Heart left ventricle (tissue), 16 donors: Measurements from ENCODE around the gene EVC2. TPM values are rescaled to one million over a fixed set of nuclear protein-coding genes. Genes with fewer than 3 reads are reported as not detected.

Experiments
- ATAC-seq, 4 donors: fragments of 200-7000 bp; cut with Tn5 transposase; one replicate each; pipeline ENCODE4 v1.9.1; 2020 to 2022; ENCODE audit warnings: moderate library complexity in 4 of 4, mild to moderate bottlenecking in 3 of 4, moderate number of reproducible peaks in 1 of 4
- DNase-seq, 5 donors: peaks; one replicate each; pipeline ENCODE4 v3.0.0-alpha.2; 2020
- H3K27ac ChIP-seq, 12 donors: fragments of 200-600 bp; sonication (generic) in 4 of 12; one replicate each; pipeline versions ENCODE4 v1.5.0 to v1.8.0; 2016 to 2022; ENCODE audit warnings: mild to moderate bottlenecking in 2 of 12
- H3K27me3 ChIP-seq, 9 donors: fragments of 200-600 bp; sonication (generic) in 2 of 9; one replicate each; pipeline versions ENCODE4 v1.5.1 to v1.8.0; 2016 to 2022; ENCODE audit warnings: mild to moderate bottlenecking in 3 of 9
- H3K36me3 ChIP-seq, 9 donors: fragments of 200-600 bp; sonication (generic) in 2 of 9; one replicate each; pipeline versions ENCODE4 v1.5.0 to v1.8.0; 2018 to 2022; ENCODE audit warnings: mild to moderate bottlenecking in 2 of 9
- H3K4me1 ChIP-seq, 12 donors: fragments of 200-600 bp; sonication (generic) in 4 of 12; one replicate each; pipeline versions ENCODE4 v1.5.0 to v1.8.0; 2016 to 2022; ENCODE audit warnings: mild to moderate bottlenecking in 3 of 12
- H3K4me3 ChIP-seq, 12 donors: fragments of 200-600 bp; sonication (generic) in 4 of 12; one replicate each; pipeline versions ENCODE4 v1.5.0 to v1.8.0; 2017 to 2022; ENCODE audit warnings: mild to moderate bottlenecking in 9 of 12, moderate library complexity in 4 of 12
- H3K9me3 ChIP-seq, 12 donors: fragments of 200-600 bp; sonication (generic) in 4 of 12; one replicate each; pipeline versions ENCODE4 v1.5.0 to v1.8.0; 2016 to 2022; ENCODE audit warnings: mild to moderate bottlenecking in 1 of 12
- CTCF ChIP-seq, 12 donors: fragments of 200-600 bp; sonication (generic) in 4 of 12; IDR thresholded peaks; one replicate each; pipeline versions ENCODE4 v1.5.0 to v1.8.0; 2018 to 2022; ENCODE audit warnings: antibody characterized with exemption in 12 of 12, mild to moderate bottlenecking in 5 of 12
- POLR2A ChIP-seq, 2 donors: fragments of 450-650 bp; IDR thresholded peaks; one replicate each; pipeline ENCODE4 v1.6.1; 2017; ENCODE audit warnings: antibody characterized with exemption in 2 of 2, mild to moderate bottlenecking in 2 of 2, moderate library complexity in 2 of 2
- WGBS, 4 donors: extraction: QIAGEN DNeasy Blood & Tissue Kit in 2 of 4; methylation state at CpG; one replicate each; pipeline versions ENCODE4 v1.1.5 to v1.1.7; 2013 to 2018; 5-methylcytosine and 5-hydroxymethylcytosine counted together
- intact Hi-C, 10 donors: fragments of 100-400 bp; cut with DNase I; formaldehyde crosslinking; loops; one replicate each; pipeline versions ENCODE4 v1.11.1 to v1.14.2; 2022
- polyA plus RNA-seq, 2 donors: library from polyadenylated mRNA; stranded (reverse); fragments of 200-250 nt; gene quantifications; one replicate each; pipeline ENCODE4 v1.2.3, GENCODE V29; 2013
- total RNA-seq, 9 donors: library from RNA; depleted of rRNA in 2 of 9; stranded (reverse); fragments of >200 nt in 2 of 9; fragmentation: NEBNext Ultra II Directional in 3 of 9; extraction: Animal tissue kit (Norgen Biotek cat#: 25700) in 3 of 9; gene quantifications; one replicate each; pipeline versions ENCODE4 v1.1.0 to v1.2.4, GENCODE V29; 2016 to 2023
- donor health status: ischemic (EF 13 %, LVEDD 7.1; RV severe dilation, severe dysfunction).
- donor health status: healthy with polysubstance abuse.
- donor health status: DM: no; HTN: yes; CAD: no.
- donor health status: DM: no; HTN: no; CAD: no.
- donor health status: ischemic (EF 25% LVEDD 6.9; RV normal size, moderate dysfunction).
- donor health status: ischemic (EF 25% LVEDD 5.7; RV mildly dilated, moderate dysfunction).
- donor health status: healthy.
- donor health status: DM: yes; HTN: yes; CAD: no.
- donor health status: ischemic (EF 35%, LVEDD 5.7; RV mildly dilated, moderate dysfunction).
- donor health status: nonischemic (EF 11% LVEDD 7.7; RV severe dilation, severe dysfunction).
- donor health status: DM: yes; HTN: yes; CAD: no.
- donor health status: PGD.
- donor health status: ischemic (EF 29% LVEDD 5.4; RV normal size, mild dysfunction).
- donor health status: nonischemic (EF 23%, LVEDD 6.1; RV moderate dilation, normal function).

The EVC2 gene
- total and polyA plus RNA-seq, 11 donors, result 0.46 to 3.1 (median 0.95) TPM

GRCh38 chr4:5720157-5720850, 11.9 kb upstream of the EVC2 start:
- DNase-seq, result no peak
- H3K27me3 ChIP-seq, result no peaks in the 10 kb centered on the region
- H3K4me3 ChIP-seq, result no peak overlapping the region
- peaks cover 0 to 14% (median 2%) of the 10 kb centered on the region in 12 donors for H3K9me3 ChIP-seq
- intact Hi-C loops, result no loop called here
- 81 to 90% (median 87%) methylated on average over 15 to 16 of the region's 16 CpGs for WGBS, 4 donors
- H3K27ac ChIP-seq, result no peak overlapping the region
- TF ChIP-seq CTCF (IDR thresholded peaks at IDR 0.05) (no peak), POLR2A (IDR thresholded peaks at IDR 0.05) (no peak)
- peaks cover 0 to 32% (median 0%) of the 10 kb centered on the region in 9 donors for H3K36me3 ChIP-seq
- H3K4me1 ChIP-seq, result no peaks in the 10 kb centered on the region
- ATAC-seq, result no peak

GRCh38 chr4:5719350-5720055, 11.1 kb upstream of the EVC2 start:
- WGBS, 4 donors, result 78 to 86% (median 84%) methylated on average over 7 of the region's 7 CpGs
- H3K9me3 ChIP-seq, result peaks cover 0 to 17% (median 7%) of the 10 kb centered on the region in 12 donors
- H3K27ac ChIP-seq, result no peak overlapping the region
- intact Hi-C loops, result no loop called here
- H3K4me1 ChIP-seq, result no peaks in the 10 kb centered on the region
- no peaks in the 10 kb centered on the region for H3K27me3 ChIP-seq
- no peak overlapping the region for H3K4me3 ChIP-seq
- no peak for DNase-seq
- peaks cover 0 to 32% (median 0%) of the 10 kb centered on the region in 9 donors for H3K36me3 ChIP-seq
- ATAC-seq, result no peak
- TF ChIP-seq CTCF (IDR thresholded peaks at IDR 0.05) (no peak), POLR2A (IDR thresholded peaks at IDR 0.05) (no peak)

GRCh38 chr4:5718411-5718810, 10.1 kb upstream of the EVC2 start:
- no peak for DNase-seq
- H3K27me3 ChIP-seq, result no peaks in the 10 kb centered on the region
- intact Hi-C loops, result no loop called here
- ATAC-seq, result no peak
- no peak for TF ChIP-seq POLR2A (IDR thresholded peaks at IDR 0.05)
- no peak for TF ChIP-seq CTCF (IDR thresholded peaks at IDR 0.05)
- no peak overlapping the region for H3K27ac ChIP-seq
- H3K4me1 ChIP-seq, result no peaks in the 10 kb centered on the region
- WGBS, 4 donors, result 77 to 91% (median 80%) methylated on average over 4 of the region's 4 CpGs
- no peak overlapping the region for H3K4me3 ChIP-seq
- H3K36me3 ChIP-seq, result peaks cover 0 to 26% (median 0%) of the 10 kb centered on the region in 9 donors
- peaks cover 0 to 20% (median 7%) of the 10 kb centered on the region in 12 donors for H3K9me3 ChIP-seq

- 84 to 90% (median 88%) methylated on average over 4 of the region's 4 CpGs for WGBS, 4 donors
- Histone ChIP-seq H3K27ac (no peak overlapping the region), H3K36me3 (peaks cover 0 to 23% (median 0%) of the 10 kb centered on the region in 9 donors), H3K9me3 (peaks cover 0 to 20% (median 7%) of the 10 kb centered on the region in 12 donors), H3K4me3 (no peak overlapping the region), H3K27me3 (no peaks in the 10 kb centered on the region), H3K4me1 (peaks cover 0 to 2% (median 0%) of the 10 kb centered on the region in 12 donors)
- ATAC-seq (no peak), DNase-seq (no peak)
- intact Hi-C loops, result no loop called here
- no peak for TF ChIP-seq POLR2A (IDR thresholded peaks at IDR 0.05)
- no peak for TF ChIP-seq CTCF (IDR thresholded peaks at IDR 0.05)
Measured at GRCh38 chr4:5717449-5718158, 9.2 kb upstream of the EVC2 start.
